ENCODE data around the gene CNP.
"Not testable (repeated sequence)": the region's sequence is repeated elsewhere in the genome, so short reads cannot be mapped to it uniquely, and the experiment has no call there.

CNP gene

GRCh38 chr17:42010266-42010680 lies 43.7 kb downstream of the CNP start:
- DNase-seq, result not testable (repeated sequence)

- DNase-seq, result no peak
Observed at GRCh38 chr17:42010898-42011516, 44.4 kb downstream of the CNP start.

GRCh38 chr17:42012363-42012762 lies 45.8 kb downstream of the CNP start:
- DNase-seq, result not testable (repeated sequence)

GRCh38 chr17:42013740-42014139 lies 47.1 kb downstream of the CNP start:
- not testable (repeated sequence) for DNase-seq

- DNase-seq, result no peak
Observed at GRCh38 chr17:42016411-42016831, 49.8 kb downstream of the CNP start.

GRCh38 chr17:42016941-42017865 lies 50.6 kb downstream of the CNP start, which contains the start of gene DNAJC7:
Gene DNAJC7 (minus strand): TSS chr17:42017439. CDS start chr17:42017416, 23 bp downstream.
- no peak for DNase-seq

- DNase-seq, result no peak
Observed at GRCh38 chr17:42017866-42018200, 51.2 kb downstream of the CNP start.

GRCh38 chr17:42018339-42018738 lies 51.7 kb downstream of the CNP start:
- no peak for DNase-seq

GRCh38 chr17:42018988-42019387 lies 52.4 kb downstream of the CNP start:
- no peak for DNase-seq

- no peak for DNase-seq
Observed at GRCh38 chr17:42019509-42020404, 53.2 kb downstream of the CNP start, which contains the start of gene NKIRAS2. Gene NKIRAS2 (plus strand): TSS chr17:42020090. CDS start chr17:42021578, 1,488 bp downstream.

- DNase-seq, result not testable (repeated sequence)
Observed at GRCh38 chr17:42020845-42021244, 54.2 kb downstream of the CNP start.

- DNase-seq, result no peak
Observed at GRCh38 chr17:42023524-42024349, 57.1 kb downstream of the CNP start.

GRCh38 chr17:42025191-42025579 lies 58.6 kb downstream of the CNP start:
- DNase-seq, result no peak

- DNase-seq, result no peak
Observed at GRCh38 chr17:42025936-42026335, 59.3 kb downstream of the CNP start.

- DNase-seq, result no peak
Observed at GRCh38 chr17:42026857-42027589, 60.4 kb downstream of the CNP start.

Measured in cortex of kidney (tissue), 1 donor.